GM23248 (cell line): ENCODE data around the gene SPAG4. TPM values are rescaled to one million over a fixed set of nuclear protein-coding genes. Genes with fewer than 3 reads are reported as not detected.

Source experiments
- DNase-seq: peaks from one replicate; pipeline ENCODE4 v3.0.0-alpha.2; 2015
- H2AFZ ChIP-seq: fragments of 200-600 bp; sonication (generic); 2 replicates; pipeline ENCODE4 v1.6.1; 2016; ENCODE audit warnings: antibody characterized with exemption
- H3F3A ChIP-seq: fragments of 200-600 bp; sonication (generic); 2 replicates; pipeline ENCODE4 v1.6.1; 2016; ENCODE audit warnings: mild to moderate bottlenecking, antibody characterized with exemption, mixed run types; ENCODE audit not compliant: insufficient read depth
- H3K27ac ChIP-seq: fragments of 200-600 bp; sonication (generic); 2 replicates; pipeline ENCODE4 v1.5.1; 2016; ENCODE audit warnings: mild to moderate bottlenecking
- H3K27me3 ChIP-seq: fragments of 200-600 bp; sonication (generic); replicated peaks from 2 replicates; pipeline ENCODE4 v1.6.1; 2016; ENCODE audit warnings: mild to moderate bottlenecking; ENCODE audit not compliant: insufficient read depth
- H3K36me3 ChIP-seq: fragments of 200-600 bp; sonication (generic); 2 replicates; pipeline ENCODE4 v1.6.1; 2016; ENCODE audit warnings: low read depth, mild to moderate bottlenecking
- H3K4me1 ChIP-seq: fragments of 200-600 bp; sonication (generic); 2 replicates; pipeline ENCODE4 v1.6.1; 2016; ENCODE audit warnings: mild to moderate bottlenecking; ENCODE audit not compliant: insufficient read depth
- H3K4me2 ChIP-seq: fragments of 200-600 bp; sonication (generic); one replicate; pipeline ENCODE4 v1.6.1; 2016; ENCODE audit warnings: mild to moderate bottlenecking; ENCODE audit not compliant: unreplicated experiment
- H3K4me3 ChIP-seq: fragments of 200-600 bp; sonication (generic); 2 replicates; pipeline ENCODE4 v1.5.1; 2016; ENCODE audit warnings: mild to moderate bottlenecking
- H3K79me2 ChIP-seq: fragments of 200-600 bp; sonication (generic); 2 replicates; pipeline ENCODE4 v1.6.1; 2016; ENCODE audit warnings: mild to moderate bottlenecking; ENCODE audit not compliant: insufficient read depth
- H3K9ac ChIP-seq: fragments of 200-600 bp; sonication (generic); 2 replicates; pipeline ENCODE4 v1.6.1; 2016; ENCODE audit warnings: mild to moderate bottlenecking
- H3K9me2 ChIP-seq: fragments of 200-600 bp; sonication (generic); 2 replicates; pipeline ENCODE4 v1.6.1; 2016; ENCODE audit warnings: mixed run types, mild to moderate bottlenecking, moderate library complexity; ENCODE audit not compliant: insufficient read depth
- H3K9me3 ChIP-seq: fragments of 200-600 bp; sonication (generic); one replicate; pipeline ENCODE4 v1.6.1; 2017; ENCODE audit warnings: low read depth
- H4K20me1 ChIP-seq: fragments of 200-600 bp; sonication (generic); 2 replicates; pipeline ENCODE4 v1.6.0; 2016; ENCODE audit not compliant: insufficient read depth
- EZH2 ChIP-seq: fragments of 200-600 bp; sonication (generic); IDR thresholded peaks from 2 replicates; pipeline ENCODE4 v1.6.1; 2018; ENCODE audit warnings: antibody characterized with exemption, mild to moderate bottlenecking; ENCODE audit not compliant: insufficient read depth, poor library complexity, severe bottlenecking
- EZH2phosphoT487 ChIP-seq: fragments of 200-600 bp; sonication (generic); IDR thresholded peaks from 2 replicates; pipeline ENCODE4 v1.6.1; 2018; ENCODE audit warnings: antibody characterized with exemption, moderate library complexity, mild to moderate bottlenecking, low read depth; ENCODE audit not compliant: insufficient read depth
- WGBS, 2 experiments: methylation state at CpG; one replicate each; pipeline ENCODE4 v1.1.6; 2015 to 2017; ENCODE audit warnings: low lambda C conversion rate in 2 of 2, low coverage in 1 of 2; ENCODE audit errors: missing lambda C conversion rate in 2 of 2; 5-methylcytosine and 5-hydroxymethylcytosine counted together
- in situ Hi-C: fragments of 300-500 bp; cut with MboI; formaldehyde crosslinking; loops from 2 replicates; pipeline ENCODE4 v1.15.0; 2020
- polyA plus RNA-seq: library from polyadenylated mRNA; unstranded; fragments of >200 nt; fragmentation: Nextera tagmentation; extraction: Ambion mirVana; gene quantifications from 2 replicates; pipeline ENCODE4 v1.2.1, GENCODE V29; 2016
- total RNA-seq: library from RNA; depleted of rRNA; stranded (reverse); fragments of >200 nt; shearing (Covaris generic); gene quantifications from 2 replicates; pipeline ENCODE4 v1.2.3, GENCODE V29; 2014

SPAG4 gene
- total and polyA plus RNA-seq, 2 experiments from 2014 or later: 14.2 to 17.3 TPM

- H3K4me2 ChIP-seq: no peak overlapping the region
- H2AFZ ChIP-seq: no peak overlapping the region
- H3F3A ChIP-seq: no peaks in the 10 kb centered on the region
- no peak for TF ChIP-seq EZH2
- TF ChIP-seq EZH2phosphoT487: no peak
- H4K20me1 ChIP-seq: no peaks in the 10 kb centered on the region
- no peaks in the 10 kb centered on the region for H3K27me3 ChIP-seq
- H3K4me1 ChIP-seq: no peaks in the 10 kb centered on the region
- WGBS, 2 experiments: 55 to 58% methylated on average over 4 of the region's 4 CpGs
- H3K4me3 ChIP-seq: no peak overlapping the region
- H3K36me3 ChIP-seq: no peaks in the 10 kb centered on the region
- no peaks in the 10 kb centered on the region for H3K9me2 ChIP-seq
- H3K9me3 ChIP-seq: no peaks in the 10 kb centered on the region
- no peak overlapping the region for H3K9ac ChIP-seq
- no peak for DNase-seq
- no peak overlapping the region for H3K27ac ChIP-seq
- in situ Hi-C loops: no loop called here
- H3K79me2 ChIP-seq: no peaks in the 10 kb centered on the region
Observed at GRCh38 chr20:35575958-35576357, 39.7 kb upstream of the SPAG4 start.

- no peaks in the 10 kb centered on the region for H3K27me3 ChIP-seq
- DNase-seq: no peak
- H4K20me1 ChIP-seq: no peaks in the 10 kb centered on the region
- H3K27ac ChIP-seq: no peak overlapping the region
- H3F3A ChIP-seq: no peaks in the 10 kb centered on the region
- H3K4me1 ChIP-seq: no peaks in the 10 kb centered on the region
- no peaks in the 10 kb centered on the region for H3K79me2 ChIP-seq
- H3K9me2 ChIP-seq: no peaks in the 10 kb centered on the region
- H3K9ac ChIP-seq: no peak overlapping the region
- no peaks in the 10 kb centered on the region for H3K9me3 ChIP-seq
- TF ChIP-seq EZH2phosphoT487 (no peak), EZH2 (no peak)
- in situ Hi-C loops: no loop called here
- H3K4me2 ChIP-seq: no peak overlapping the region
- H3K36me3 ChIP-seq: no peaks in the 10 kb centered on the region
- no peak overlapping the region for H2AFZ ChIP-seq
- H3K4me3 ChIP-seq: no peak overlapping the region
- 33 to 46% methylated on average over 3 of the region's 3 CpGs for WGBS, 2 experiments
Observed at GRCh38 chr20:35576816-35577215, 38.8 kb upstream of the SPAG4 start.

DNA sequence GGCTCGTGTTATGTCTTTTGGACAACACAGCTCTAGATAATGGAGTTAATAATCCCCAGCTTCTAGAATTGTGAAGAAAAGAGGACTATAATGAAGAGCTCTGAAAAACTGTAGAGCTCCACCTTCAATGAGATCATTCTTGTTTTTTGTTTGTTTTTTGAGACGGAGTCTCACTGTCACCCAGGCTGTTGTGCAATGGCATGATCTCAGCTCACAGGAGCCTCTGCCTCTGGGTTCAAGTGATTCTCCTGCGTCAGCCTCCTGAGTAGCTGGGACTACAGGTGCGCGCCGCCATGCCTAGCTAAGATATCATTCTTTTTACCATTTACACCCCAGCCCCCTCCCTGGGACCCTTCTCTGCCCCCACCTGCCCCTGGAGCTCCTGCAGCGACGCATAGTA is 37.2 kb upstream of the SPAG4 start:
- in situ Hi-C loops: no loop called here
- Histone ChIP-seq H2AFZ (no peak overlapping the region), H3K79me2 (no peaks in the 10 kb centered on the region), H3K9me3 (no peaks in the 10 kb centered on the region), H3K36me3 (no peaks in the 10 kb centered on the region), H3K4me1 (no peaks in the 10 kb centered on the region), H3K27me3 (no peaks in the 10 kb centered on the region), H3F3A (no peaks in the 10 kb centered on the region), H3K9me2 (no peaks in the 10 kb centered on the region), H4K20me1 (no peaks in the 10 kb centered on the region), H3K4me3 (no peak overlapping the region), H3K9ac (no peak overlapping the region), H3K27ac (no peak overlapping the region), H3K4me2 (no peak overlapping the region)
- TF ChIP-seq EZH2 (no peak), EZH2phosphoT487 (no peak)
- 77 to 78% methylated on average over 8 of the region's 8 CpGs for WGBS, 2 experiments
- DNase-seq: peak; percentile 18

DNA sequence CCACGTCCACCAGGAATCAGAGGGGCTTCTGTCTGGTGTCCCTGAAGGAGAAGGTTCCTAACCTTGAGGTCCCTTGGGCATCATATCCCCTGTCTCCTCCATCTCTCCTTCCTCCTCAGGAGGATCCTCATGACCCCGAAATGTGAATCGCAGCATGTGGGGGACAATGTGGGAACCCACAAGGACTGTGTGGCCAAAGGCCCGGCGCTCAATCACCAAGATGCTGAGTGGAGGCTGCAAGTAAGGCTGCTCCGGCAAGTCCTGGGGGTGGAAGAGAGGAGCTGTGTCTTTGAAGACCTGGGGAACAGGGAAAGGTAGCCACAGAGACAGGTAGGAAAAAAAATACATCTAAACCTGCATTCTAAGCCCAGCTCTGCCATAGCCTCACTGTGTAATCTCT is 36.4 kb upstream of the SPAG4 start:
- DNase-seq: no peak
- TF ChIP-seq EZH2: no peak
- no peak for TF ChIP-seq EZH2phosphoT487
- no peak overlapping the region for H2AFZ ChIP-seq
- H3K27me3 ChIP-seq: no peaks in the 10 kb centered on the region
- in situ Hi-C loops: no loop called here
- H3K79me2 ChIP-seq: no peaks in the 10 kb centered on the region
- H3K27ac ChIP-seq: no peak overlapping the region
- no peaks in the 10 kb centered on the region for H3K4me1 ChIP-seq
- H3F3A ChIP-seq: no peaks in the 10 kb centered on the region
- H3K9ac ChIP-seq: no peak overlapping the region
- no peaks in the 10 kb centered on the region for H3K9me2 ChIP-seq
- H3K9me3 ChIP-seq: no peaks in the 10 kb centered on the region
- H3K36me3 ChIP-seq: no peaks in the 10 kb centered on the region
- no peaks in the 10 kb centered on the region for H4K20me1 ChIP-seq
- WGBS, 2 experiments: 75 to 85% methylated on average over 6 of the region's 6 CpGs
- no peak overlapping the region for H3K4me3 ChIP-seq
- no peak overlapping the region for H3K4me2 ChIP-seq

GRCh38 chr20:35582131-35582530 is 33.5 kb upstream of the SPAG4 start:
- in situ Hi-C loops: no loop called here
- Histone ChIP-seq H3K9me2 (no peaks in the 10 kb centered on the region), H3K4me1 (no peaks in the 10 kb centered on the region), H3K79me2 (no peaks in the 10 kb centered on the region), H2AFZ (no peak overlapping the region), H3K9ac (no peak overlapping the region), H3K9me3 (no peaks in the 10 kb centered on the region), H3K27ac (no peak overlapping the region), H3F3A (no peaks in the 10 kb centered on the region), H3K4me2 (no peak overlapping the region), H3K4me3 (no peak overlapping the region), H4K20me1 (no peaks in the 10 kb centered on the region), H3K27me3 (no peaks in the 10 kb centered on the region), H3K36me3 (no peaks in the 10 kb centered on the region)
- 53 to 63% methylated on average over 7 of the region's 7 CpGs for WGBS, 2 experiments
- TF ChIP-seq EZH2phosphoT487 (no peak), EZH2 (no peak)
- DNase-seq: no peak
